HEK293 (cell line): ENCODE measurements around the gene RHOU.

ENCODE experiments used
- ATF2 ChIP-seq: fragments of 450-650 bp; formaldehyde crosslinking; IDR thresholded peaks from 2 replicates; pipeline ENCODE4 v1.5.1; 2016; ENCODE audit warnings: missing biosample characterization, missing genetic modification characterization, low read depth
- CTCF ChIP-seq: fragments of 450-650 bp; formaldehyde crosslinking; IDR thresholded peaks from 2 replicates; pipeline ENCODE4 v1.5.1; 2016; ENCODE audit warnings: missing biosample characterization, missing genetic modification characterization
- KLF7 ChIP-seq: fragments of 450-650 bp; formaldehyde crosslinking; IDR thresholded peaks from 2 replicates; pipeline ENCODE4 v1.5.1; 2016; ENCODE audit warnings: missing biosample characterization, missing genetic modification characterization, borderline replicate concordance
- PRDM4 ChIP-seq: fragments of 450-650 bp; formaldehyde crosslinking; IDR thresholded peaks from 2 replicates; pipeline ENCODE4 v1.5.1; 2017; ENCODE audit warnings: missing biosample characterization, missing genetic modification characterization
- RBAK ChIP-seq: fragments of 450-650 bp; formaldehyde crosslinking; IDR thresholded peaks from 2 replicates; pipeline ENCODE4 v1.5.1; 2016; ENCODE audit warnings: missing biosample characterization, missing genetic modification characterization
- ZBTB49 ChIP-seq: fragments of 450-650 bp; formaldehyde crosslinking; IDR thresholded peaks from 2 replicates; pipeline ENCODE4 v1.5.1; 2016; ENCODE audit warnings: missing biosample characterization, missing genetic modification characterization, low read depth
- ZEB2 ChIP-seq: fragments of 450-650 bp; formaldehyde crosslinking; IDR thresholded peaks from 2 replicates; pipeline ENCODE4 v1.5.1; 2016; ENCODE audit warnings: missing biosample characterization, missing genetic modification characterization
- ZNF138 ChIP-seq: fragments of 450-650 bp; formaldehyde crosslinking; IDR thresholded peaks from 2 replicates; pipeline ENCODE4 v1.5.1; 2016; ENCODE audit warnings: missing biosample characterization, missing genetic modification characterization, borderline replicate concordance
- ZNF48 ChIP-seq: fragments of 450-650 bp; formaldehyde crosslinking; IDR thresholded peaks from 2 replicates; pipeline ENCODE4 v1.5.1; 2016; ENCODE audit warnings: missing biosample characterization, missing genetic modification characterization
- ZNF549 ChIP-seq: fragments of 450-650 bp; IDR thresholded peaks from 2 replicates; pipeline ENCODE4 v1.5.1; 2018; ENCODE audit warnings: missing biosample characterization, missing genetic modification characterization, mild to moderate bottlenecking, inconsistent platforms, moderate library complexity
- ZNF660 ChIP-seq: fragments of 450-650 bp; IDR thresholded peaks from 2 replicates; pipeline ENCODE4 v1.5.1; 2018; ENCODE audit warnings: missing biosample characterization, mild to moderate bottlenecking, missing genetic modification characterization
- ZNF76 ChIP-seq: fragments of 450-650 bp; formaldehyde crosslinking; IDR thresholded peaks from 2 replicates; pipeline ENCODE4; 2016; ENCODE audit warnings: low read depth, missing biosample characterization, missing genetic modification characterization, borderline replicate concordance

- TF ChIP-seq ATF2 (tag by site-specific recombination) = no peak
- no peak for TF ChIP-seq CTCF
- TF ChIP-seq ZNF48 (tag by site-specific recombination) = no peak
- TF ChIP-seq ZNF660 (tag by site-specific recombination) = no peak
- no peak for TF ChIP-seq ZNF138 (tag by site-specific recombination)
- TF ChIP-seq KLF7 (tag by site-specific recombination) = no peak
- TF ChIP-seq ZNF76 (tag by site-specific recombination) = no peak
- TF ChIP-seq ZEB2 = no peak
- no peak for TF ChIP-seq PRDM4 (tag by site-specific recombination)
- no peak for TF ChIP-seq ZBTB49
- no peak for TF ChIP-seq ZNF549 (tag by site-specific recombination)
- TF ChIP-seq RBAK (tag by site-specific recombination) = no peak
Observed at GRCh38 chr1:228783418-228784040, 48.2 kb downstream of the RHOU start.
